H1 (cell line): ENCODE measurements around the gene BLVRA. TPM values are rescaled to one million over a fixed set of nuclear protein-coding genes. Genes with fewer than 3 reads are reported as not detected.

ENCODE experiments used
- CTCF ChIA-PET: fragments of 300-600 bp; sonication (Branson Sonifier 250); formaldehyde crosslinking; loops from one replicate; lab custom pipeline; 2021; ENCODE audit not compliant: partially characterized antibody; lab: Charles Lee
- POLR2A ChIA-PET: fragments of 300-600 bp; sonication (Branson Sonifier 250); formaldehyde crosslinking; loops from one replicate; lab custom pipeline; 2021; ENCODE audit warnings: inconsistent platforms; ENCODE audit not compliant: partially characterized antibody; lab: Charles Lee
- DNase-seq, 2 experiments: peaks; one replicate each; pipeline versions ENCODE4 v3.0.0 to v3.0.0-alpha.2; 2010 to 2022; ENCODE audit warnings: low spot score in 2 of 2, low read depth in 1 of 2, mixed read lengths in 1 of 2
- FAIRE-seq: peaks from 2 replicates; lab custom pipeline; 2011; peaks lifted over from hg19 to GRCh38; lab: Jason Lieb, UNC
- H2AFZ ChIP-seq: 2 replicates; pipeline ENCODE4 v1.8.1; 2012; ENCODE audit warnings: low read length, inconsistent platforms
- H2AK5ac ChIP-seq: 2 replicates; pipeline ENCODE4 v1.6.1; 2013; ENCODE audit warnings: low read depth, low read length
- H2BK120ac ChIP-seq: replicated peaks from 2 replicates; pipeline ENCODE3; 2013; ENCODE audit warnings: low read depth, low read length, inconsistent platforms
- H2BK12ac ChIP-seq: 2 replicates; pipeline ENCODE4 v1.6.1; 2013; ENCODE audit warnings: low read depth, low read length
- H2BK15ac ChIP-seq: 2 replicates; pipeline ENCODE4 v1.6.1; 2013; ENCODE audit warnings: low read length
- H2BK20ac ChIP-seq: 2 replicates; pipeline ENCODE4 v1.6.1; 2013; ENCODE audit warnings: low read length
- H2BK5ac ChIP-seq: 2 replicates; pipeline ENCODE4 v1.6.1; 2013; ENCODE audit warnings: low read depth, low read length
- H3K14ac ChIP-seq: 2 replicates; pipeline ENCODE4 v1.6.1; 2013; ENCODE audit warnings: inconsistent platforms; ENCODE audit not compliant: insufficient read length
- H3K18ac ChIP-seq: 2 replicates; pipeline ENCODE4 v1.6.1; 2013; ENCODE audit warnings: low read length; ENCODE audit errors: extremely low read depth
- H3K23ac ChIP-seq: 2 replicates; pipeline ENCODE4 v1.6.1; 2013; ENCODE audit warnings: inconsistent platforms; ENCODE audit not compliant: insufficient read length
- H3K23me2 ChIP-seq: 2 replicates; pipeline ENCODE4 v1.6.1; 2013; ENCODE audit warnings: low read depth, low read length
- H3K27ac ChIP-seq: 2 replicates; pipeline ENCODE4 v1.6.1; 2011; ENCODE audit warnings: low read depth, low read length, inconsistent platforms
- H3K27me3 ChIP-seq, 4 experiments: replicated peaks in 1 of 4; 1 replicate in 1 of 4; 2 replicates in 3 of 4; pipeline versions ENCODE4 v1.6.1 to v1.8.1; 2011 to 2013; ENCODE audit warnings: low read length in 3 of 4, mild to moderate bottlenecking in 3 of 4, inconsistent platforms in 2 of 4, mixed read lengths in 2 of 4, moderate library complexity in 1 of 4; ENCODE audit not compliant: control insufficient read depth in 3 of 4, insufficient read depth in 3 of 4; ENCODE audit errors: extremely low read depth in 1 of 4
- H3K36me3 ChIP-seq, 4 experiments: 2 replicates each; pipeline versions ENCODE4 v1.6.1 to v1.8.1; 2011 to 2013; ENCODE audit warnings: mild to moderate bottlenecking in 4 of 4, low read length in 3 of 4, moderate library complexity in 2 of 4, control low read depth in 1 of 4, inconsistent platforms in 1 of 4; ENCODE audit not compliant: insufficient read depth in 4 of 4, control insufficient read depth in 2 of 4
- H3K4ac ChIP-seq: replicated peaks from 2 replicates; pipeline ENCODE3; 2013; ENCODE audit warnings: low read length, low read depth, mixed read lengths, inconsistent platforms; ENCODE audit not compliant: insufficient read length
- H3K4me1 ChIP-seq, 4 experiments: replicated peaks in 1 of 4; 1 replicate in 1 of 4; 2 replicates in 3 of 4; pipeline versions ENCODE4 v1.6.1 to v1.8.1; 2011 to 2013; ENCODE audit warnings: low read length in 3 of 4, inconsistent platforms in 2 of 4, mixed read lengths in 1 of 4; ENCODE audit not compliant: insufficient read depth in 4 of 4, control insufficient read depth in 3 of 4
- H3K4me2 ChIP-seq, 2 experiments: 2 replicates each; pipeline versions ENCODE4 v1.6.1 to v1.8.1; 2011 to 2013; ENCODE audit warnings: low read depth in 2 of 2, low read length in 2 of 2, control low read depth in 1 of 2, inconsistent platforms in 1 of 2, mild to moderate bottlenecking in 1 of 2; ENCODE audit not compliant: insufficient read depth in 1 of 2
- H3K4me3 ChIP-seq, 4 experiments: fragments of 200-600, 300-600 bp in 1 of 4; sonication (generic), shearing (Covaris generic), sonication (Bioruptor Twin) in 1 of 4; 2 replicates each; pipeline versions ENCODE4 v1.5.1 to v1.8.1; 2011 to 2016; ENCODE audit warnings: low read length in 4 of 4, low read depth in 3 of 4, control low read depth in 2 of 4, inconsistent platforms in 2 of 4, mild to moderate bottlenecking in 2 of 4, mixed read lengths in 1 of 4, moderate library complexity in 1 of 4; ENCODE audit not compliant: insufficient read depth in 2 of 4; ENCODE audit errors: extremely low read depth in 1 of 4
- H3K56ac ChIP-seq: replicated peaks from 2 replicates; pipeline ENCODE3; 2013; ENCODE audit warnings: low read depth, mild to moderate bottlenecking, mixed read lengths, low read length, inconsistent platforms; ENCODE audit not compliant: insufficient read length
- H3K79me1 ChIP-seq: 2 replicates; pipeline ENCODE4 v1.6.1; 2013; ENCODE audit warnings: low read depth, low read length, control low read depth
- H3K79me2 ChIP-seq, 2 experiments: 2 replicates each; pipeline versions ENCODE4 v1.6.1 to v1.8.1; 2012 to 2013; ENCODE audit warnings: low read length in 2 of 2, mild to moderate bottlenecking in 2 of 2, inconsistent platforms in 1 of 2; ENCODE audit not compliant: insufficient read depth in 2 of 2, control insufficient read depth in 1 of 2
- H3K9ac ChIP-seq, 4 experiments: replicated peaks in 1 of 4; 1 replicate in 1 of 4; 2 replicates in 3 of 4; pipeline versions ENCODE4 v1.6.1 to v1.8.1; 2011 to 2013; ENCODE audit warnings: low read depth in 3 of 4, low read length in 3 of 4, control low read depth in 2 of 4, mild to moderate bottlenecking in 2 of 4, moderate library complexity in 2 of 4, inconsistent platforms in 1 of 4; ENCODE audit errors: extremely low read depth in 1 of 4
- H3K9me3 ChIP-seq, 2 experiments: 2 replicates each; pipeline versions ENCODE4 v1.6.1 to v1.8.1; 2012 to 2013; ENCODE audit warnings: mild to moderate bottlenecking in 2 of 2, moderate library complexity in 2 of 2, control low read depth in 1 of 2, inconsistent platforms in 1 of 2, low read depth in 1 of 2, low read length in 1 of 2, mixed read lengths in 1 of 2; ENCODE audit not compliant: insufficient read depth in 2 of 2
- H4K20me1 ChIP-seq, 2 experiments: replicated peaks in 1 of 2; 2 replicates each; pipeline versions ENCODE3 to v1.8.1; 2011 to 2013; ENCODE audit warnings: inconsistent platforms in 2 of 2, low read length in 2 of 2, mild to moderate bottlenecking in 1 of 2; ENCODE audit not compliant: insufficient read depth in 2 of 2, control insufficient read depth in 1 of 2
- H4K5ac ChIP-seq: 2 replicates; pipeline ENCODE4 v1.6.1; 2013; ENCODE audit warnings: low read length, low read depth, mixed read lengths, inconsistent platforms; ENCODE audit not compliant: insufficient read length
- H4K8ac ChIP-seq: 2 replicates; pipeline ENCODE4 v1.8.0; 2013; ENCODE audit warnings: mild to moderate bottlenecking, moderate library complexity, low read length, inconsistent platforms; ENCODE audit not compliant: insufficient read depth; ENCODE audit errors: extremely low read depth
- H4K91ac ChIP-seq: replicated peaks from 2 replicates; pipeline ENCODE3; 2013; ENCODE audit warnings: low read length, mixed read lengths, inconsistent platforms; ENCODE audit not compliant: insufficient read length
- TEAD4 ChIP-seq: IDR thresholded peaks from 2 replicates; pipeline ENCODE4 v1.6.1; 2012; ENCODE audit warnings: low read depth, low read length, inconsistent platforms, mixed read lengths
- WGBS, 2 experiments: shearing (Covaris generic) in 1 of 2; methylation state at CpG; one replicate each; pipeline versions ENCODE4 v1.1.6 to v1.1.7; 2013 to 2015; ENCODE audit warnings: low lambda C conversion rate in 2 of 2, mixed read lengths in 2 of 2, inconsistent platforms in 1 of 2, low coverage in 1 of 2, missing lambda C conversion rate in 1 of 2; ENCODE audit not compliant: insufficient replicate concordance in 2 of 2, insufficient coverage in 1 of 2, insufficient read length in 1 of 2; ENCODE audit errors: extremely low coverage in 1 of 2, missing lambda C conversion rate in 1 of 2; 5-methylcytosine and 5-hydroxymethylcytosine counted together
- polyA plus RNA-seq, 7 experiments: library from polyadenylated mRNA; depleted of rRNA in 3 of 7; stranded (reverse) in 5 of 7; unstranded in 2 of 7; fragments of >200 nt in 5 of 7; fragments of 200-250 nt in 2 of 7; gene quantifications; 1 replicate in 5 of 7; 2 replicates in 1 of 7; 4 replicates in 1 of 7; pipeline versions ENCODE4 v1.2.1 to v1.2.3, GENCODE V29; 2011 to 2013; ENCODE audit warnings: missing spikeins in 2 of 7, mixed read lengths in 2 of 7
- total RNA-seq: library from RNA; stranded (reverse); fragmentation: NEBNext Ultra II Directional; extraction: Animal tissue kit (Norgen Biotek cat#: 25700); gene quantifications from 2 replicates; pipeline ENCODE4 v1.2.1, GENCODE V29; 2021

The BLVRA gene
- total and polyA plus RNA-seq, 2 of the 8 experiments (the other 6 are each of a cell fraction or from before 2014, with no cell fraction given) = 16.1 to 37.1 TPM

DNA sequence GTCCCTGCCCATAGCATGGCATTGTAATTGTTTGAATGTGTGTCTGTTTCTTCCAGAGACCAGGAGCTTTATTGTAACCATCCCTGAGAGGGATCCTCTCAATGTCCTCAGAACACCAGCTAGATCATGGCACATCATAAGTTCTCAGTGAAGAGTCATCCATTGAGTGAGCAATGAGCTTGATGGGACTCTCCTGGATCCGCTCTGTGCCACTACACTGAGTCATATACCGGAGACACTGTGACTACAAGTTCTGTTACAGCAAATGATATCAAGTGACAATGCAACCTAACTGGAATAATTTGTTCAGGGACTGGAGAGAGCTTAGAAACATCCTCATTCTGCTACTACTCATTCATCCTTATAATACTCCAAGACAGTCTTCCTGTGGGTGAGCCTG, 85.8 kb downstream of the BLVRA start:
- Histone ChIP-seq H4K20me1 (no peaks in the 10 kb centered on the region), H3K4me1 (peaks cover 0 to 3% (median 0%) of the 10 kb centered on the region in 4 experiments; a peak in 1 of 7 replicates), H3K27me3 (no peaks in the 10 kb centered on the region), H2BK12ac (no peak overlapping the region), H3K4me2 (no peak overlapping the region), H2AFZ (no peak overlapping the region), H3K4ac (no peak overlapping the region), H3K36me3 (no peaks in the 10 kb centered on the region), H2BK5ac (no peak overlapping the region), H3K4me3 (no peak overlapping the region), H3K79me2 (no peaks in the 10 kb centered on the region), H3K18ac (no peak overlapping the region), H3K79me1 (no peaks in the 10 kb centered on the region), H3K9me3 (no peaks in the 10 kb centered on the region), H3K23me2 (no peaks in the 10 kb centered on the region), H2BK20ac (no peak overlapping the region), H4K8ac (no peak overlapping the region), H3K14ac (no peak overlapping the region), H3K23ac (no peak overlapping the region), H2AK5ac (no peak overlapping the region), H2BK120ac (no peak overlapping the region), H3K9ac (no peak overlapping the region), H3K56ac (no peak overlapping the region), H3K27ac (no peak overlapping the region), H2BK15ac (no peak overlapping the region), H4K5ac (no peak overlapping the region), H4K91ac (no peak overlapping the region)
- 92% methylated on average over 2 of the region's 2 CpGs; no CpG with 5 or more reads in 1 of the 2 experiments for WGBS, 2 experiments
- POLR2A ChIA-PET = no interaction called here
- CTCF ChIA-PET = interaction anchor here (0.8 to 1.4 kb wide), 5 partner anchors 15 to 262 kb away, joined by 3 to 5 read pairs (median 3); partner anchors contain the start of gene BLVRA
- no peak for DNase-seq
- no peak for FAIRE-seq
- TF ChIP-seq TEAD4 = no peak
